ENCODE data around the gene ACP2. TPM values are rescaled to one million over a fixed set of nuclear protein-coding genes. Genes with fewer than 3 reads are reported as not detected.
"Not testable (repeated sequence)": the region's sequence is repeated elsewhere in the genome, so short reads cannot be mapped to it uniquely, and the experiment has no call there.

The ACP2 gene
- polyA plus RNA-seq, 1 experiment = 31.1 TPM

DNA sequence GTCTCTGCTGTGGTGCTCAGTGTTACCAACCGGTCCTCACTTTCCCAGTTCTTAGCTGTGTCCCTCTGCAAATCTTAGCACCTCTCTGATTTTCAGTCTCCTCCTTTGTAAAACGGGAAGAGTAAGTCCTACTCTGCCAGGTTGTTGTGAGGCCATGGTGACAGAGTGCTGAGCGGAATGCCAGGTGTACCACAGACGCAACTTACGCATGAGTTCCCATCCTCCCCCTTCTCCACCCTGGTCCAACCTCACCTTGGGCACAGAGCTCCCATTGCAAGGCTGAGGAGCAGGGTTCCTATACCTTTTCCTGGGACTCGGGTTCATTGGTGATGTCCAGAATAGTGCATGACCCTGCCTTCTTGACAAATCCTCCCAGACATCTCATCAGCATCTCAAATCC, 41.2 kb downstream of the ACP2 start:
- DNase-seq (ENCODE audit: low read depth) = no peak
- H3K4me3 ChIP-seq (ENCODE audit: low read depth, low read length) = no peak overlapping the region
- TF ChIP-seq, protein P1, sequence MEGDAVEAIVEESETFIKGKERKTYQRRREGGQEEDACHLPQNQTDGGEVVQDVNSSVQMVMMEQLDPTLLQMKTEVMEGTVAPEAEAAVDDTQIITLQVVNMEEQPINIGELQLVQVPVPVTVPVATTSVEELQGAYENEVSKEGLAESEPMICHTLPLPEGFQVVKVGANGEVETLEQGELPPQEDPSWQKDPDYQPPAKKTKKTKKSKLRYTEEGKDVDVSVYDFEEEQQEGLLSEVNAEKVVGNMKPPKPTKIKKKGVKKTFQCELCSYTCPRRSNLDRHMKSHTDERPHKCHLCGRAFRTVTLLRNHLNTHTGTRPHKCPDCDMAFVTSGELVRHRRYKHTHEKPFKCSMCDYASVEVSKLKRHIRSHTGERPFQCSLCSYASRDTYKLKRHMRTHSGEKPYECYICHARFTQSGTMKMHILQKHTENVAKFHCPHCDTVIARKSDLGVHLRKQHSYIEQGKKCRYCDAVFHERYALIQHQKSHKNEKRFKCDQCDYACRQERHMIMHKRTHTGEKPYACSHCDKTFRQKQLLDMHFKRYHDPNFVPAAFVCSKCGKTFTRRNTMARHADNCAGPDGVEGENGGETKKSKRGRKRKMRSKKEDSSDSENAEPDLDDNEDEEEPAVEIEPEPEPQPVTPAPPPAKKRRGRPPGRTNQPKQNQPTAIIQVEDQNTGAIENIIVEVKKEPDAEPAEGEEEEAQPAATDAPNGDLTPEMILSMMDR (IDR thresholded peaks at IDR 0.05; ENCODE audit: insufficient read depth, low read depth, low read length) = no peak
- ChIA-PET CTCF (no interaction called here), POLR2A (no interaction called here)
- H3K27me3 ChIP-seq (ENCODE audit: control insufficient read depth, insufficient read depth, low read length) = no peaks in the 10 kb centered on the region
- no peaks in the 10 kb centered on the region for H3K36me3 ChIP-seq (ENCODE audit: control insufficient read depth, insufficient read depth, low read length)

DNA sequence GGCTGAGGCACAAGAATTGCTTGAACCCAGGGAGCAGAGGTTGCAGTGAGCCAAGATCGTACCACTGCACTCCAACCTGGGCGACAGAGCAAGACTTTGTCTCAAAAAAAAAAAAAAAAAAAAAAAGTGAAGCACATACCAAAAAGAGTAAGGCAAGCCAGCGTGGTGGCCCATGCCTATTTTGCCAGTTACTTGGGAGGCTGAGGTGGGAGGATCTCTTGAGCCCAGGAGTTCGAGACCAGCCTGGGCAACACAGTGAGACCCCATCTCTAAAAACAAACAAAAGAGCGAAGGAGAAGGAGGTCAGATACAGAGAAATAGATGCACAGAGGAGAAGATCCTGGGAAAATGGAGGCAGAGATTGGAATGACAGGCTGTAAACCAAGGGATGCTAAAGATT, 42.0 kb downstream of the ACP2 start:
- H3K36me3 ChIP-seq (ENCODE audit: control insufficient read depth, insufficient read depth, low read length); DNase-seq (ENCODE audit: low read depth): not testable (repeated sequence)

DNA sequence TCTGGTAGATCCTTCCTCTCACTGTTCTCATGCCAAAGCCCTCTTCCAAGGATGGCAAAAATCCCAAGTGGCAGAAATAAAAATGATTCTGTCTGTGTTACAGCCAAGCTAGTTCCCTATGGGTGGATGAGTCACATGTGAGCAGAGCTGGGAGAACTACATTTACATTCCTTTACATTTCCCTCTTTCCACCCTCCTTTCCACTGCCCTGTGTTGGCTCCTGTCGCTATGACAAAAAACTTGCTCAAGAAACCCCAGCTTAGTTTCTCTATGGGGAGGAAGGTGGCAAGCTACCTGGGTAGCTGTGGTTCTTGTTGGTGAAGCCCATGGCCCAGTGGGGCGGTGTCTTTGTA, 44.0 kb downstream of the ACP2 start:
- no peak overlapping the region for H3K4me3 ChIP-seq (ENCODE audit: low read depth, low read length)
- TF ChIP-seq, protein P1 (IDR thresholded peaks at IDR 0.05; ENCODE audit: insufficient read depth, low read depth, low read length) = no peak
- H3K36me3 ChIP-seq (ENCODE audit: control insufficient read depth, insufficient read depth, low read length) = no peaks in the 10 kb centered on the region
- CTCF ChIA-PET = interaction anchor here (1.6 kb wide), 1 partner anchor 25 kb away, joined by 4 read pairs; no protein-coding TSS in a partner anchor
- no peaks in the 10 kb centered on the region for H3K27me3 ChIP-seq (ENCODE audit: control insufficient read depth, insufficient read depth, low read length)
- DNase-seq (ENCODE audit: low read depth) = no peak
- POLR2A ChIA-PET = no interaction called here

More for the DNA sequence above, 42.0 kb downstream of the ACP2 start:
- H3K4me3 ChIP-seq (ENCODE audit: low read depth, low read length); H3K27me3 ChIP-seq (ENCODE audit: control insufficient read depth, insufficient read depth, low read length); POLR2A ChIA-PET: not testable (repeated sequence)
- CTCF ChIA-PET = interaction anchor here (0.6 to 0.7 kb wide), 2 partner anchors 30 to 274 kb away, joined by 3 read pairs; no protein-coding TSS in a partner anchor

DNA sequence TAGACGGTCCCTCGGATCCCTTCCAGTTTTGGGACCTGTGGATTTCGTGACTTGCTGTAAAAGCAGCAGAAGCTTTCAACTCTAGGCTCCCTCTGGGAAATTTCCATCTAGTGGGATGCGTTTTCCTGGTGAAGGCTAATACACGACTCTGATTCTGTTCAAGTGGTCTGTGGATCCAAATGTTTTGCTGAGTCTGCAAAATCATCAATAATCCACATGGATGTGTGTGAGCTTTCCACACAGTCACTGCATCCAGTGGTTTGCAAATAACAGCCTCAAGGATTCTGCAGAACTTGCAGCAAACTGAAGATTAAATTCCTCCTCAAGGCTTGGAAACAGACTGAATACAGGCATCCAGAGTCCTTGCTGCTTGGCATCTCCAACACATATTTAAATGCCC, 46.0 kb downstream of the ACP2 start:
- CTCF ChIA-PET = interaction anchor here (1.0 kb wide), 1 partner anchor 14 kb away, joined by 4 read pairs; no protein-coding TSS in a partner anchor
- POLR2A ChIA-PET = no interaction called here
- no peaks in the 10 kb centered on the region for H3K36me3 ChIP-seq (ENCODE audit: control insufficient read depth, insufficient read depth, low read length)
- no peak overlapping the region for H3K4me3 ChIP-seq (ENCODE audit: low read depth, low read length)
- TF ChIP-seq, protein P1 (IDR thresholded peaks at IDR 0.05; ENCODE audit: insufficient read depth, low read depth, low read length) = no peak
- DNase-seq (ENCODE audit: low read depth) = no peak
- no peaks in the 10 kb centered on the region for H3K27me3 ChIP-seq (ENCODE audit: control insufficient read depth, insufficient read depth, low read length)

DNA sequence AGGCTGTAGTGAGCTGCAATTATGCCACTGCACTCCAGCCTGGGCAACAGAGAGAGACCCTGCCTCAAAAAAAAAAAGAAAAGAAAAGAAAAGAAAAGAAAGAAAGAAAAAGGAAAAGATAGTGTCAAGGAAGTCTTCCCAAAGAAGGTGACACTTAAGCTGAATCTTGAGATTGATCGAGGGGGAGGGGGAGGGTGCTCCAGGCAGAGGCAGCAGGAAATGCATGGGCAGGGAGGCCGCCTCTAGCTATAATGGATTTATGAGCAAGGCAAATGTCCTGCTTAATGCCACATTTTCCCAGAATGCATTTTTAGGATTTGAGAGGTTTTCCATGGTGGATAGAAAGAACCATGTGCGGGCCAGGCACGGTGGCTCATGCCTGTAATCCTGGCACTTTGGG, 47.6 kb downstream of the ACP2 start:
- ChIA-PET CTCF (no interaction called here), POLR2A (no interaction called here)
- TF ChIP-seq, protein P1 (IDR thresholded peaks at IDR 0.05; ENCODE audit: insufficient read depth, low read depth, low read length) = no peak
- no peak for DNase-seq (ENCODE audit: low read depth)
- H3K4me3 ChIP-seq (ENCODE audit: low read depth, low read length) = no peak overlapping the region
- no peaks in the 10 kb centered on the region for H3K36me3 ChIP-seq (ENCODE audit: control insufficient read depth, insufficient read depth, low read length)
- H3K27me3 ChIP-seq (ENCODE audit: control insufficient read depth, insufficient read depth, low read length) = no peaks in the 10 kb centered on the region

DNA sequence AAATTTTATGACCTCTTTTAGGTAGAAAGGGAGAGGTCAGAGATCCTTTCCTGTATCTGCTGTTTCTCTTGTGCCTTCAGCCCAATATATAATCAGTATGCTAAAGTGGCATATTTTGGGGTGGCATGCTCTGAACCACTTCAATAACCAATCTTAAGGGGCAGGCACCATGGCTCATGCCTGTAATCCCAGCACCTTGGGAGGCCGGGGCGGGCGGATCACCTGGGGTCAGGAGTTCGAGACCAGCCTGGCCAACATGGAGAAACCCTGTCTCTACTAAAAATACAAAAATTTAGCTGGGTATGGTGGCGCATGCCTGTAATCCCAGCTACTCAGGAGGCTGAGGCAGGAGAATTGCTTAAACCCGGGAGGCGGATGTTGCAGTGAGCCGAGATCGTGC, 50.5 kb downstream of the ACP2 start:
- H3K4me3 ChIP-seq (ENCODE audit: low read depth, low read length); CTCF ChIA-PET; POLR2A ChIA-PET; H3K36me3 ChIP-seq (ENCODE audit: control insufficient read depth, insufficient read depth, low read length); DNase-seq (ENCODE audit: low read depth); H3K27me3 ChIP-seq (ENCODE audit: control insufficient read depth, insufficient read depth, low read length): not testable (repeated sequence)

All from BJ (cell line).